ENCODE data around the gene FRMD5.
"Not testable (repeated sequence)": the region's sequence is repeated elsewhere in the genome, so short reads cannot be mapped to it uniquely, and the experiment has no call there.

FRMD5 gene

DNA sequence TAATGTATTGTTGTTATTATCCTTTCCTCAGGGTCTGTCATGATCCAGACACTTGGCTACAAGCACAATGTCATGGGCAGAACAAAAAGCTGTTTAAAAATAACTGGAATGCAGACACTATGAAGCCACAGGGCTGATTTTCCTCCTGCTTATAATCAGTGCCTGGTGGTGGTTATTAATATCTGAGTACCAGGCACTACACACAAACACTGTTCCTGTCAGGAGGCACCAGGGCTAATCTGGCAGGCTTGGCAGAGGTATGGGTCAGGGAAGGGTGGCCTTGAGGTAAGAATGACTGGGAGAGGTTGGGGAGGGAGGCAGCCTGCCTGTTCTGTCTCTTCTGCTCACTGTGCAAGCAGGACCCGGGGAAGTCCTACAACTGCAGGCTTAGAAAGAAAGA, 301.1 kb downstream of the FRMD5 start:
- no peak for DNase-seq (ENCODE audit: low read depth in 2 of 2)

DNA sequence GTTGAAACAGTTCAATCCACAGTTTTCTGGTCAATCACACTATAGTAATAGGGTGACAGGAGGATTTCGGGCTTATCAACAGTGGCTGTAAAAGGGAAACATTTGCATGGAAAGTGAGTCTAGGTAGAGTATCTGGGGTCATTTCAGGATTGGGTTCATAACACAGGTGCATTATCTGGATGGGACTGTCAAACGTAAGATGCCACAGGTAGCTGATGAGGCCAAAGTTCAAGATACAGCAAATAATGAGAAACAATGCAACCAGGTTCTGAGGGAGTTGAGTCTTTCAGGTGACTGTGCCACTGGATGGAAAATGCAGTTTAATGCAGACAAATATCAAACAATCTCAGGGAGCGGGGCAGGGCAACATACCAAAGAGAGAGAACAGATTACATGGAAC, 306.0 kb downstream of the FRMD5 start:
- no peak for DNase-seq (ENCODE audit: low read depth in 2 of 2)

DNA sequence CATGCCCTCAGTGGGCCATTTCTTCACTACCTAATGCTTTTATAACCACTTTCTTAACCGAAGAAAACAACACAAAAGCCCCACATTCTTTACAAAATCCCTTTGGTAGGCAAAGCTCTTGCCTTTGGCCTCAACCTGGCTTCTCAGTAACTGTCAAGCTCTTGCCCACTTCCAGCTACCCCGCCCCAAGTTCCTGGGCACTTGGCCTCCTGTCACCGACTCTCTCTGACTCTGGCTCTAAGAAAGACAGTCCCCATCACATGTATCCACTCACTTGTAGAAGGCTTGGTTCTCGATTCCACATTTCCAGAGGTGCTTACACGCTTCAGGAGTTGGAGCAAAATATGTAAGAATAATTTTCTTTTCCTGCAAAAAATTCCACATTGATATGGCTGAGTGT, 307.2 kb downstream of the FRMD5 start:
- no peak for DNase-seq (ENCODE audit: low read depth in 2 of 2)

DNA sequence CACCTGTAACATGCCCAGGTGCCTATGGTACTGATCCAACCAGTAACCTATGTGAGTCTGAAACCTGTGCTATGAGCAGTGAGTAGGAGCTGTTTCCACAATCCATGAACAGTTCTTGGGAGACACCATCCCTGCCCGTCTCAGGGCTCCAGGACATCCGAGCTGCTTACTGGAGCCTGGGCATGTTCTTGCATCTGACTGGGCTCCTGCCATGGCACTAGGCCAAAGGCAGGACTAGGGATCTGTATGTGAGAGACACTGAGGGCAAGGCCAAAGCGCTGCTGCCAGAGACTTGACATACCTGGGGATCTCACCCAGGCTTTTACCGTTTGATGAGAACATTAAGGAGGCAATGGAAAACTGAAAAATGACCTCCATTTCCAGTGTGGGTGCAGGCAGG, 308.5 kb downstream of the FRMD5 start:
- no peak for DNase-seq (ENCODE audit: low read depth in 2 of 2)

DNA sequence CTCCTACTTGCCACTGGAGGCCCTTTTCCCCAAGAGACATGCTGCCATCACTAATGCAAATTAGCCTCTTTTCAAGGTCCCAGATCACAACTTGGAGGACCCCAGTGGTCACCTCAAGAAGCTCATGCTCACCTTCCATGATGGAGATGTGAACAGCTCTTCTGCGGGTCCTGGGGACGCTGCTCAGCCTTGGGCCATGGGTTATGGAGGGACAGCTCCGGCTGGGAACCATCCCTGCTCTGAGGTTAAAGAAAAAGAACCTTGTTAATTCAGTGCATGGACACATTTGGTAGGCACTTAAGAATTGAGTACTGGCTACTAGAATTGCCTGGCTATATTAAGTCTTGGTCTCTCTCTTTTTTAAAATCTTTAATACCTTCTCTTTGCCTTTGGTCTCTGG, 311.5 kb downstream of the FRMD5 start:
- DNase-seq (ENCODE audit: low read depth in 2 of 2), result no peak

DNA sequence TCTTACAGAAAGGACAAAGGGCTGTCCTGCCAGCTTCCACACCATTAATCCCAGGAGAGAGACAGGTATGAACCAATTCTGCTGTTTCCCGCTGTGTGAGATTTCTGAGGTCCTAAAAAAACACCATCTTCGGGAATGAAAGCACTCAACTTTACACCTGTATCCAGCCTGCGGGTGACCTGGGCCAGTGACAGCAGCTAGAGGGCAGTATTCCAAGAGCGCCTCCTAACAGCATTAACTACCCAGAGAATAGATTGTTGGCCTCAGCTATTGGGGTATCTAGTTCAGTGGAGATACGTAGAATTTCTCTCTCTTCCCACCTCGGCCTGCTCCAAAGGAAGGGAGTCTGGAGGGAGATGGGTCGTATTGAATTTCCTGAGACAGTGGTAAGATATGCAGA, 313.1 kb downstream of the FRMD5 start:
- no peak for DNase-seq (ENCODE audit: low read depth in 2 of 2)

DNA sequence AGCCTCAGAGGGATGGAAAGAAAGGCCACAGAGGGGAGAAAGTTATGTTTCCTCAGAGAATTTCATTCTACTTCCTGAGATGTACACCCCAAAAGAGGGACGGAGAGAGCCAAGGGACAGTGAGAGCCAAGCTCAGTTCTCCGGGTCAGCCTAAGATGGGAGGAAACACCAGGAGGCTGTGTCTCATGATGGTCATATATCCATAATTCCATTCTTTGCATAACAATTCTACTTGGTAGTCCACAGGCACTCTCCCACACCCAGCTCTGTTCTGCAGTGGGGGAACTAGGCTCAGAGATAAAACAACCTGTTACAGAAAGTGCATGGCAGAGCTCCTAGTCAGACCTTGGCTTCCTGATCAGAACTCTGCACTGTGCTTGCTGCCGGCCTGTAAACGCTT, 313.8 kb downstream of the FRMD5 start:
- DNase-seq (ENCODE audit: low read depth in 2 of 2), result no peak

DNA sequence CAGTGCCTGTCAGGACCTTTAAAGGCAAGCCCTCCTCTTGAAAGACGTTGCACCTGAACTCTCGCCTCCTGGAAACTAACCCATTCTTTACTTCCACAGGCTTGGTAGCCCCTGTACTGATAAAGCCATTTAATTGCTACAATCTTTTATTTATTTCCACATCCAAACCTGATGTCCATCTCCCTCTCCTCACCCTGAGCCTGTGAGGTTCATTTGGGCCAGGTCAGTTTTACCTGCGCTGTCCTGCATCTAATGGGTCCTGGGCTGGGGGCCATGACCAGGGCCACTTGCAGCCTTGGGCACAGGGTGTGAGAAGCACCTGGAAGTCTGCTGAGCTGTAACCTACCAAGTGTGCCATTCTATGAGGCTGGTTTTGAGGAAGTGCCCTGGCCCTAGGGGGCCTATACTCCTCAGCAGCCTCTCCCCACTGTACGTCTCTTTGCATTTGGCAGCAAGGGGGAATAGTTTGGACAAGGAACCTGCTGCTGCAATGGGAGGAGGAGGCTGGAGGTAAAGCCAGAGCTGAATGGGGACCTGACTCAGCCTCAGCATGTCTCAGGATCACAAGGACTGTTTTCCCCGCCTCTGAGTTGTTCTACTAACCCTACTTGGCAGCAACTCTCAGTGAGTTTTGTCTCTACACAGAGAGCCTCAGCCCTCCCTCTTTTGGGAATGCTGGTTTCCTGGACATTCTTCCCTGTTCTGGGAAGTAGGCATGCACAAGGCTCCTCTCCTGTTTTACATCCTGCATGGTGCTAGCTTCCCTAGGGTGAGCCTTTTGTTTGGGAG, 314.5 kb downstream of the FRMD5 start:
- no peak for DNase-seq (ENCODE audit: low read depth in 2 of 2)

DNA sequence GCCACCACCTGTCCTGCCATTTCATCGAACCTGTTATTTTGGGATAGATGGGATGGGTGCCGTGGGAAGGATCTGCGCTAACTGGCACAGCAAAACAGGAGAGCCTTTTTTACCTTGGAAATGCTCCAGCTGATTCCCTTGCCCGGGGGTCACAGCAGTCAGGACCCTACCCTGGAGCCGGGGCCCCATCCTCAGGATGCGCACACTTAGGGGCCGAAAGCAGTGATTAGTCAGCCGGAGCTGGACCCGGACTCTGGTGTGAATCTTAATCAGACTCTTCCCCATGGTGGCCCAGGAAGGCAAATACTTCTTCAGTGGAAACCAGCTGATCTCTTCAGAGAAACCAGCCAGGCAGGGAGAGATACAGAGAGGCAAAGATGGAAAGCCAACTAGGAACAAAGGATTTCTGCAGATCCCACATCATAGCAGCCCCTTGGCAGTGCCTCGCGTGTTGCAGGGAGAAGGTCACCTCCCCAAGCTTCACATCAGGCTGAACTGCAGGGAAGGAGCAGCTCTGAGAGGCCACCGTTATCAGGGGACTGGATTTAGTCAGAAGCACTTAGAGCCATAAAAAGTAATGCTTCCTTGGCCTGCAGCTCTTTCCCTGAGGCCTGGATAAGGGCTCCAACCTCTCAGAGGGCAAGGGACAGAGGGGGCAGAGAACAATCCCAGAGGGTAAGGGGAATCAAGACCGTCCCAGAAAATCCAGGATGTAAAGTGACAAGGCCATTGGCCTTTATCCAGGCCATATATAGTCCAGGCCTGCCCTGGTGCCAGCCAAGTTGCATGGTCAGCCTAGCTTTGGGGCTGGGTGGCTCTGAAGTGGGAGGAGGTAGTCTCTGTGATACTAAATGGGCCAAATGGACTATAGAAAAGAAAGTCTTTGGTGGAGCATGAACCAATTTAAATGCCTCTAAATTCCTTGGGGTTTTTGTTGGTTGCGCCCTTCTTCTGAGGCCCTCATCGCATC, 315.4 kb downstream of the FRMD5 start:
- no peak for DNase-seq (ENCODE audit: low read depth in 2 of 2)

DNA sequence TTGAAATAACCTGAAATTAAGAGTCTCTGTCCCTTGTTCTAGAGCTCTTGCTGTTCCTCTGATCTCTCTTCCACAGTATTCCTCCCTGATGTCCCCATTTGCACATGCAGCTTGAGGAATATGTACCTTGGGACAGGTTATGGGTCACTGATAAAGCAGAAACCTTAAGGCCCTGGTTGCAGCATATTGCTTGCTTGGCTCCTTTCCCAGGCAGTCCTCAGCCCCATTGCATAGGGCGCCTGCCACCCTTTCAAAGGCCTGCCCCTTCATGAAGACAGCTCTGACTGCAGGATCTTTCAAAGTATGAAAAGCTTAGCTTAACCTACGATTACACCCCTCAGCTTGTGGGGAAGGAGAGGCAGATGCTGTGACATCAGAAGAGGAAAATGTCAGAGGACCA, 316.6 kb downstream of the FRMD5 start:
- no peak for DNase-seq (ENCODE audit: low read depth in 2 of 2)

DNA sequence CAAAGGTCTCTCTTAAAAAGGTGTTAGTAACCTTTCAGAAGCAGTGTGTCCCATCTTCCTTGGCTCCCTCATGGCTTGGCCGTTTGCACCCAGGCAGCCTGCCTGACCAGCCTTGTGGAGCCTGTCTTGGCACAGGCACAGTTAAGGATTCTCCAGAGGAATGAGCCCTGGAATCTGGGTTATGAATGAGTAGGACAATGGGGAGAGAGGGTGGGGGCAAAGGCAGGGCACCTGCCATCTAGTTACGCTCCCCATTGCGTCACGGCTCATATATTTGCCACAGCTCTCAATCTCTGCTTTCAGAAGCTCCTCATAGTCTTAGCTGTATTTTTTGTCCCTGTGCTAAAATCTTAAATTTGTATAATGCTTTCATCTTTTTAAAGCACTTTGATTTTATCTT, 317.7 kb downstream of the FRMD5 start:
- no peak for DNase-seq (ENCODE audit: low read depth in 2 of 2)

DNA sequence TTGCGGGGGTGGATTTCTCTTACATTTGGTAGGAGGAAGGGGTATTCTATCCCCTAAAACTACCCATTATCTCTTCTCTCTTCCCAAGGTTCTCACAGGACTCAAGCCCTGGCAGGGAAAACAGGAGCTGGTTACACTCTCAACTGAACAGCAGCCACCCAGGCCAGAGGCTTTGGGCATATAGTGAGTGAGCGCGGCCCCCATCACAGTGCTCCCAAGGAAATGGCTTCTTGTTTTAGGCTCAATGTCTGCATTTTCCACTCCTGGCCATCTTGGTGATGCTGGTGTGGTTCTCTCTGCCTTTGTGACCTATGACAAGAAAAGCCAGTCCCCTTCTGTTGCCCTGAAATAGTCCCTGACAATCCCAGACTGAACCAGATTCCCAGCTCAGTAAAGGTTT, 318.2 kb downstream of the FRMD5 start:
- no peak for DNase-seq (ENCODE audit: low read depth in 2 of 2)

DNA sequence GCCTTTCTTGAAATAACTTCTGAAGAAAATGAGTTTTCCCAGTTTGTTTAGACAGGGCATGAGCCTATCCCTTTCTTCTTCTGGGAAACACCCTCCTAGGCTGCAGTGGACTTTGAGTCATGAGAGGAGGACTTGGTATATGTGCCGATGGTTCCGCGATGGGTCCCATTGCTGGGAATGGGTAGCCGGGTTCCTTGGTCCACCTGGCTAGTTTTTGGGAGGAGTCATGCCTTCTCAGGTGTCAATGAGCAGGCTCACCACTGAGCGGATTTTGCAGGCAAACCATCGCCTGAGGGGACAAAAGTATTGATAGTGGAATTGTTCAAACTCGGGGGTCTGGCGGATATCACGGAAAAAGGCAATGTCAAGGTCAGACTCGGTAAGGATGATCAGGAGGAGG, 321.4 kb downstream of the FRMD5 start:
- no peak for DNase-seq (ENCODE audit: low read depth in 2 of 2)

DNA sequence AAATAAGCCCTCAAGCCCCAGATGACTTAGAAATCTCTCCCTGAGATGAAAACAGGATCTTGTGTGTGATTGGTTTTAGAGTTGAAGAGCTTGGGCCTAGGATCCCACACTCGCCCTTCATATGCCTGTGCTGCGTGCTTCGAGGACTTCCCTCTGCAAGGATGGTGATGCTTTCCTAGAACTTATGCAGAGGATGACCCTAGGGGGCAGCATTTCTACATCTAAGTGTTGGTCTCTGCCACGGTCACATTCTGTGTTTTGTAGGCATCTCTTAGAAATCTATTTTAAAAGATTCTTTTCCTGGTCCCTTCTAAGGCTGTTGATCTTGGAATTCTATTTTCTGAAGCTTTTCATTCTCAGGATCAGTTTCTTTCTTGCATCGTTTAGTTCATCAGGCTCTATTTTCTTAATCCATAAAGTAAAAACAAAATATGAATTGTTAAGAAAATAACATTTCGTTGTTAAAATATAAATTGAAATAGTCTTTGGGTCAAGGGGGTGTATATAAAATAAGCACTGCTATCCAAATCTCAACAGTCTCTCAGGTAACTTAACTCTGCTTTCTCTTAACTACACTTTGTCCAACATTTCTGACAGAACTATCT, 322.6 kb downstream of the FRMD5 start:
- no peak for DNase-seq (ENCODE audit: low read depth in 2 of 2)

DNA sequence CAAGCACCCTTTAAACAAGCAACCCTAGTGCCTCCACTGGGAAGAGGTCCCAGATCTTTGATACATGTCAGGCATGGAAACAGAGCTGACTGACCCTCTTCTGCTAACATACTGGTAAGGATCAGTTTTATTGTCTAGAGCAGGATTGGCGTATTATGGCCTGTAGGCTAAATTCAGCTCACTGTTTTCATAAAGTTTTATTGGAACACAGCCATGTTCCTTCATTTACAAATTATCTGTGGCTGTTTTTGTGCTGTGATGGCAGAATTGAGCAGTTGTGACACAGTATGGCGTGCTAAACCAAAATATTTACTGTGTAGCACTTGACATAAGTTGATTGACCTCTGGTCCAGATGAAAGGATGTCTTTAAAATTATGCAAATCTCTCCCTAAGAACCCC, 323.2 kb downstream of the FRMD5 start:
- no peak for DNase-seq (ENCODE audit: low read depth in 2 of 2)

DNA sequence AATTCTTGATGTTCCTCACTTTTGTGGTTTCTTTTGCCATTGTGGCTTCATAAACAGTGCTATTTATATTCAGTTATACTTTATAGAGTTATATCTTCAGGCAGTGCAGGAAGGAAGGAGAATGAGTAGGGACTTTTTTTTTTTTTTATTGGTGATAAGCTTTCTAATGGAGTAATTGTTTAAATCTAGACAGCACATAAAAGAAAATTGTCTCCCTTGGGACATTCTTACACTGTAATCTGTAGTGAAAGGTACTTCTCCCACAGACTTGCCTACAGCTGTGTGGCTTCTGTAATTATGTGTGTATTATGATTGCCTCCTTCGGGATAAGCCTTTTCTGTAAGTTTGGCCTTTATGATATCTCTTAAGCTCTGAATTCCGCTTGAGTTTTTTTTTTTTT, 326.7 kb downstream of the FRMD5 start:
- no peak for DNase-seq (ENCODE audit: low read depth in 2 of 2)

DNA sequence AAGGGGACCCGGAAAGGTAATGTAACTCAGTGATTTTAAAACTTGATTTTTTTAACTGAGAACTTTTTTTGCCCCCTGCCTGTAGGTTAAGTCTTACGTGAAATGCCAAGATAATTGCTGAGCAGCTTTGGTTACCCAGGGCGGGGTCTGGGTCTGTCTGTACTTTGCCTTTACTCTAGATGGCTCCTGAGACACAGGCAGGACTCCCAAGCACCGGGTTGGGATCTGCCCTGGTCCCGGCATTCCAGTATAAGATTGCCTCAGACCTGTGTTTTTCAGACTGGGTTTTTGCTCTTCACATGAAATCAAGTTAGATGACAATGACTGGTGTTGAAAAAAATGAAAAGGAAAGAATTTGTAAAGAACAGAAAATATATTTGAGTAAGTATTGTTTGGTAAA, 328.0 kb downstream of the FRMD5 start:
- DNase-seq (ENCODE audit: low read depth in 2 of 2), result no peak

DNA sequence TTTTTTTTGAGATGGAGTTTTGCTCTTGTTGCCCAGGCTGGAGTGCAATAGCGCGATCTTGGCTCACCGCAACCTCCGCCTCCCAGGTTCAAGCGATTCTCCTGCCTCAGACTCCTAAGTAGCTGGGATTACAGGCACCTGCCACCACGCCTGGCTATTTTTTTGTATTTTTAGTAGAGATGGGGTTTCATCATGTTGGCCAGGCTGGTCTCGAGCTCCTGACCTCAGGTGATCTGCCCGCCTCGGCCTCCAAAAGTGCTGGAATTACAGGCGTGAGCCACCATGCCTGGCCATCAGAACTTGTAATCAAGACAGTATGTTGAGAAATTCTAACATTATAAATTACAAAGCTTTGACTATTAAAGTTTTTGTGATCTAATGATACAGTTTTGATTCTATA, 328.4 kb downstream of the FRMD5 start:
- not testable (repeated sequence) for DNase-seq (ENCODE audit: low read depth in 2 of 2)

DNA sequence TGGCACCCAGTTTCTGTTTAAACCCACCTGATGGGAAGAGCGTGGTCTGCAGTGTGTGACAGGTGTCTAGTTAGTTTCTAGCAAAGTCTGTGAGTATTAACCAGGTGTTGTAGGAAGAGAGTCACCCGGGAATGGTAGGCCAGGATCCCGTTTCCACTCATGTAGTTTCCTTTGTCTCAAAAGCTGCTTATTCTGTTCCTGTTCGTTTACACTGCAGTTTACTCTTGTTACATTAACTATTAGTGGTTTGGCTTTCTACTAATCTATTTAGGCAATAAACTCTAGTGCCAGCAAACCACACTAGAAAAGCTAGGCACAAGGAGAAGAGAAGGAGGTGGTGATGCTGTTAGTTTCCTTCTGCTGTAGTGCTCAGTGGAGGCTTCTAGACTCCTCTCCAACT, 335.5 kb downstream of the FRMD5 start:
- DNase-seq (ENCODE audit: low read depth in 2 of 2), result no peak

DNA sequence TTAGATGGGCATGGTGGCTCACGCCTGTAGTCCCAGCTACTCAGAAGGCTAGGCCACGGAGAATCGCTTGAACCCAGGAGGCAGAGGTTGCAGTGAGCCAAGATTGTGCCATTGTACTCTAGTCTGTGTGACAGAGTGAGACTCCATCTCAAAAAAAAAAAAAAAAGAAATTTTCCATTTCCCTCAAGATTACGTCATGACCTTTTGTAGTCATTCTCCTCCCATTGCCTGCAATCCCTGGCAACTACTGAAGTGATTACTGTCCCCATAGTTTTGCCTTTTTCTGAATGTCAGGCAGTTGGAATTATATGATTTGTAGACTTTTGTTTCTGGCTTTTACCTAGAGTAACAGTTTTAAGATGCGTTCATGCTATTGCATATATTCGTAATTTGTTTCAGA, 340.3 kb downstream of the FRMD5 start:
- no peak for DNase-seq (ENCODE audit: low read depth in 2 of 2)

DNA sequence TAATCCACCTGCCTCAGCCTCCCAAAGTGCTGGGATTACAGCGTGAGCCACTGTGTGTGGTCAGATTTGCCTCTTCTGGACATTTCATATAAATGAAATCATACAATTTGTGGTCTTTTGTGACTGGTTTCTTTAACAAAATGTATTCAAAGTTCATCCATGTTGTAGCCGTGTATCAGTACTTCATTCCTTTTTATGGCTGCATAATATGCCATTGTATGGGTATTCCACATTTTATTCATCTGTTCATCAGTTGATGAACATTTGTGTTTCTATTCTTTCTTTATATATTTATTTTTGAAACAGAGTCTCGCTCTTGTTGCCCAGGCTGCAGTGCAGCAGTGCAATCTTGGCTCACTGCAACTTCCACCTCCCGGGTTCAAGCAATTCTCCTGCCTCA, 342.5 kb downstream of the FRMD5 start:
- DNase-seq (ENCODE audit: low read depth in 2 of 2), result no peak

DNA sequence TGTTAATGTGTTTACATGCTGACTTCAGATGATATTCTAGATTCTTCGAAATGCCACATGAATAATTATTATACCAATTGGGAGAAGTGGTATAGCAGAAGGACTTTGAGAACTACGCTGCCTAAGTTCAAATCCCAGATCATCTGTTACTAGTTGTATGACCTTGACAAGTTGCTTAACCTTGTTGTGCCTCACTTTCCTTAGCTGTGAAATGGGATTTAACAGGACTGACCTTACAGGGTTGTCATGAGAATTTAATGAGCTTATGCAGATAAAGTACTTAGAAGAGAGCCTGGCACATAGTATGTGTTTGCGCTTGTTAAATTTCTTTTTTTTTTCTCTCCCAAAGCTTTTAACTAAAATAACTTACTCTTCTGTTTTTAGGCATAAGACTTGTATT, 343.8 kb downstream of the FRMD5 start:
- DNase-seq (ENCODE audit: low read depth in 2 of 2), result no peak

DNA sequence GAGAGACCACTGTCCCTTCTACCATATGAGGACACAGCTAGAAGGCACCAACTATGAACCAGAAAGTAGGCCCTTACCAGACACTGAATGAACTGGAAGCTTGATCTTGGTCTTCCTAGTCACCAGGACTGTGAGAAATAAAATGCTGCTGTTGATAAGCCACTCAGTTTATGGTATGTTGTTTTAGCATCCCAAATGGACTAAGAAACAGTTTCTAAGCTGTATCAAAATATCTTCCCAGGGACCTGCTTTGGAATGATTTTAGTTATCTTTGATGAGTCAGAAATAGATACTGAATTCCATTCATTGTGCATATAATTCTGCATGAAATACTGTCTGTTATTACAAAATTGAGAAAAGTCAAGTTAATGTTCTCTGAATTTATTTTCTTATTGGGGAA, 349.6 kb downstream of the FRMD5 start:
- DNase-seq (ENCODE audit: low read depth in 2 of 2), result no peak
